ENCODE measurements around the gene USP3. TPM values are rescaled to one million over a fixed set of nuclear protein-coding genes. Genes with fewer than 3 reads are reported as not detected.

USP3 gene
- total and polyA plus RNA-seq, 10 of the 15 experiments (the other 5 are each of a cell fraction or from before 2014, with no cell fraction given): 23.8 to 64.5 (median 50.3) TPM

DNA sequence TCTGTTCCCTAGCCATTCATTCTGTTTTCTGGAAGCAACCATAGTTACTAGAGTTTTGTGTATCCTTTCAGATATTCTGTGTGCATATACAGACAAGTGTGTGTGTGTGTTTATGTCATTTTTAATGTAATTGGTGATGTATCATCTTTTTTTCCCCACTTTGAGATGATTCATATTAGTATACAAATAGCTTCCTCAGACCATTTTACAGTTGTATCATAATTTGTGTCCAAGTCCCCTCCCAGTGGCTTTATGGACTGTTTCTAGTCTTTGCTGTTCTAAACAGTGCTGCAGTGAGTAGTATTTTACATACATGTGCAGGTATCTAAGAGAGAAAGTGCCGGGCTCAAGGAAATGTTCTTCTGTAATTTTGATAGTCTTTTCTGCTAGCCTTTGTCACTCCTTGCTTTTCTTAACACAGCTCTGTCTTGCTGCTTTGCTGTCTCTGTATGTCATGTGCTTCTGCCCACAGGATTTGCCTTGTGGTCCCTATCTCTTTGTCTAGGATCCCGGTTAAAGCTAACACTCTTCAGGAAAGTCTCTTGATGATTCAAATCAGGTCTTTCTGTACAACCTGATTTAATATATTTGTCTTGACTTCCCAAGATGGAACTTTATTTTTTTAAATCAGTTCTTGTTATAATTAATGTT lies 61.3 kb downstream of the USP3 start:
- intact Hi-C loops (cut with micrococcal nuclease; ENCODE audit: unreplicated experiment): no loop called here
- TF ChIP-seq RELA (IDR thresholded peaks at IDR 0.05; ENCODE audit: borderline replicate concordance, partially characterized antibody) (no peak), BHLHE40 (IDR thresholded peaks at IDR 0.05; ENCODE audit: borderline replicate concordance in 1 of 2, low read depth in 2 of 2, low read length in 1 of 2) (0 out of 4 replicates have a peak, but pooled peaks of 1 of the 2 experiments have one; percentile 20)
- ChIA-PET POLR2A (interaction anchor here (0.7 to 1.5 kb wide), 3 partner anchors 11 to 144 kb away, joined by 3 to 4 read pairs (median 3); no protein-coding TSS in a partner anchor), CTCF (interaction anchor here (0.8 to 1.7 kb wide), 5 partner anchors 15 to 44 kb away, joined by 3 to 4 read pairs (median 4); no protein-coding TSS in a partner anchor), SMC1A (ENCODE audit: uncharacterized antibody, unreplicated experiment) (interaction anchor here (0.7 to 2.9 kb wide), 19 partner anchors 8 to 99 kb away, joined by 3 to 15 read pairs (median 5); no protein-coding TSS in a partner anchor), RAD21 (ENCODE audit: unreplicated experiment) (interaction anchor here (1.1 to 2.1 kb wide), 8 partner anchors 10 to 99 kb away, joined by 3 to 6 read pairs (median 4); partner anchors contain the start of gene FBXL22)
- H3K4me1 ChIP-seq (ENCODE audit: control insufficient read depth, insufficient read depth, low read length): no peaks in the 10 kb centered on the region
- H3K9ac ChIP-seq (ENCODE audit: control insufficient read depth, insufficient read depth, low read length): no peak overlapping the region
- FAIRE-seq (no peak), DNase-seq (ENCODE audit: low read depth, low spot score) (no peak), ATAC-seq (peak; percentile 49)
- H3K27ac ChIP-seq (ENCODE audit: control insufficient read depth, insufficient read depth): no peak overlapping the region
- H3K27me3 ChIP-seq (replicated peaks in 1 of 2; ENCODE audit: control insufficient read depth in 2 of 2, insufficient read depth in 2 of 2, low read length in 1 of 2): no peaks in the 10 kb centered on the region
- peaks cover 19 to 22% of the 10 kb centered on the region in 2 experiments for H3K36me3 ChIP-seq (ENCODE audit: control insufficient read depth in 2 of 2, insufficient read depth in 2 of 2, low read length in 1 of 2)
- BruUV-seq (replicated peaks): no TSS peak
- 48% methylated on average over 2 of the region's 2 CpGs for WGBS (ENCODE audit: insufficient coverage, insufficient replicate concordance, low lambda C conversion rate, missing lambda C conversion rate)
- no peak overlapping the region for H3K4me2 ChIP-seq (ENCODE audit: control insufficient read depth, insufficient read depth)
- no peaks in the 10 kb centered on the region for H4K20me1 ChIP-seq (ENCODE audit: control insufficient read depth, insufficient read depth)
- in situ Hi-C loops (cut with MboI): no loop called here
- H3K9me3 ChIP-seq (replicated peaks; ENCODE audit: control insufficient read depth, insufficient read depth, low read length): no peaks in the 10 kb centered on the region
- no peak overlapping the region for H3K4me3 ChIP-seq
- H2AFZ ChIP-seq (ENCODE audit: control insufficient read depth, low read depth, low read length): no peak overlapping the region
- no peaks in the 10 kb centered on the region for H3K79me2 ChIP-seq (ENCODE audit: control insufficient read depth, insufficient read depth, low read length)

GRCh38 chr15:63572749-63573464 lies 68.5 kb downstream of the USP3 start:
- FAIRE-seq: no peak

More at GRCh38 chr15:63572749-63573464, 68.5 kb downstream of the USP3 start:
- Histone ChIP-seq H3K27ac (ENCODE audit: control insufficient read depth, insufficient read depth) (no peak overlapping the region), H3K4me3 (no peak overlapping the region), H4K20me1 (ENCODE audit: control insufficient read depth, insufficient read depth) (no peaks in the 10 kb centered on the region), H3K79me2 (ENCODE audit: control insufficient read depth, insufficient read depth, low read length) (no peaks in the 10 kb centered on the region), H2AFZ (ENCODE audit: control insufficient read depth, low read depth, low read length) (no peak overlapping the region), H3K4me1 (ENCODE audit: control insufficient read depth, insufficient read depth, low read length) (no peaks in the 10 kb centered on the region), H3K9me3 (replicated peaks; ENCODE audit: control insufficient read depth, insufficient read depth, low read length) (no peaks in the 10 kb centered on the region), H3K36me3 (ENCODE audit: control insufficient read depth in 2 of 2, insufficient read depth in 2 of 2, low read length in 1 of 2) (peaks cover 9 to 25% of the 10 kb centered on the region in 2 experiments; a peak in 3 of 4 replicates), H3K4me2 (ENCODE audit: control insufficient read depth, insufficient read depth) (no peak overlapping the region), H3K9ac (ENCODE audit: control insufficient read depth, insufficient read depth, low read length) (no peak overlapping the region), H3K27me3 (replicated peaks in 1 of 2; ENCODE audit: control insufficient read depth in 2 of 2, insufficient read depth in 2 of 2, low read length in 1 of 2) (no peaks in the 10 kb centered on the region)
- SMC1A ChIA-PET (ENCODE audit: uncharacterized antibody, unreplicated experiment): interaction anchor here (1.1 to 3.0 kb wide), 6 partner anchors 8 to 108 kb away, joined by 3 to 14 read pairs (median 6); no protein-coding TSS in a partner anchor
- no peak for TF ChIP-seq NR2C1 (IDR thresholded peaks at IDR 0.05)
- no peak for TF ChIP-seq E2F8 (IDR thresholded peaks at IDR 0.05; ENCODE audit: low read depth, partially characterized antibody)
- no peak for TF ChIP-seq SUPT20H (IDR thresholded peaks at IDR 0.05; ENCODE audit: borderline replicate concordance, control insufficient read depth, low read depth, low read length)
- no peak for TF ChIP-seq DPF2 (IDR thresholded peaks at IDR 0.05)
- no peak for TF ChIP-seq BACH1 (IDR thresholded peaks at IDR 0.05; ENCODE audit: borderline replicate concordance)
- no peak for TF ChIP-seq NFIC (IDR thresholded peaks at IDR 0.05; ENCODE audit: low read depth, low read length)
- no peak for TF ChIP-seq HCFC1 (IDR thresholded peaks at IDR 0.05; ENCODE audit: low read length)
- no peak for TF ChIP-seq CHD2 (IDR thresholded peaks at IDR 0.05; ENCODE audit: borderline replicate concordance, low read depth, low read length)
- DNase-seq (ENCODE audit: low read depth, low spot score) (no peak), ATAC-seq (no peak)
- intact Hi-C loops (cut with micrococcal nuclease; ENCODE audit: unreplicated experiment) (no loop called here), in situ Hi-C loops (cut with MboI) (no loop called here)
- 86% methylated on average over 7 of the region's 7 CpGs for WGBS (ENCODE audit: insufficient coverage, insufficient replicate concordance, low lambda C conversion rate, missing lambda C conversion rate)
- RAD21 ChIA-PET (ENCODE audit: unreplicated experiment): no interaction called here
- CTCF ChIA-PET: interaction anchor here (2.0 kb wide), 1 partner anchor 106 kb away, joined by 4 read pairs; no protein-coding TSS in a partner anchor
- no TSS peak for BruUV-seq (replicated peaks)
- POLR2A ChIA-PET: interaction anchor here (0.6 kb wide), 1 partner anchor 106 kb away, joined by 3 read pairs; no protein-coding TSS in a partner anchor
